Right atrium auricular region (tissue), 2 donors: Measurements from ENCODE around the gene HAPLN3. TPM values are rescaled to one million over a fixed set of nuclear protein-coding genes. Genes with fewer than 3 reads are reported as not detected.
"Not testable (repeated sequence)": the region's sequence is repeated elsewhere in the genome, so short reads cannot be mapped to it uniquely, and the experiment has no call there.

Experiments used
- DNase-seq: peaks from one replicate; pipeline ENCODE4 v3.0.0-alpha.2; 2019; ENCODE audit warnings: low spot score
- H3K27ac ChIP-seq, 2 donors: fragments of 200-600 bp; sonication (generic); 1 replicate in 1 of 2; 2 replicates in 1 of 2; pipeline ENCODE4 v1.5.1; 2016 to 2019
- H3K27me3 ChIP-seq, 2 donors: fragments of 200-600 bp; sonication (generic); one replicate each; pipeline versions ENCODE4 v1.5.1 to v1.6.0; 2017 to 2019
- H3K36me3 ChIP-seq: fragments of 200-600 bp; sonication (generic); one replicate; pipeline ENCODE4 v1.5.1; 2016
- H3K4me1 ChIP-seq, 2 donors: fragments of 200-600 bp; sonication (generic); one replicate each; pipeline versions ENCODE4 v1.5.1 to v1.6.0; 2017 to 2019
- H3K4me3 ChIP-seq, 2 donors: fragments of 200-600 bp; sonication (generic); 1 replicate in 1 of 2; 2 replicates in 1 of 2; pipeline ENCODE4 v1.5.1; 2017 to 2019; ENCODE audit warnings: mild to moderate bottlenecking in 1 of 2, moderate library complexity in 1 of 2
- H3K9me3 ChIP-seq, 2 donors: fragments of 200-600 bp; sonication (generic); one replicate each; pipeline ENCODE4 v1.5.1; 2019
- CTCF ChIP-seq, 2 donors: fragments of 200-600 bp; sonication (generic); IDR thresholded peaks; one replicate each; pipeline ENCODE4 v1.5.1; 2019; ENCODE audit warnings: antibody characterized with exemption in 2 of 2
- total RNA-seq, 2 donors: library from RNA; depleted of rRNA; stranded (reverse); fragments of >200 nt; gene quantifications; one replicate each; pipeline ENCODE4 v1.1.0, GENCODE V29; 2016

HAPLN3 gene
- 1 to 10 TPM; 3.2 to 3.6 TPM for total RNA-seq

GRCh38 chr15:88894819-88895767, at the start of gene HAPLN3:
Gene HAPLN3, minus strand, starts transcription at chr15:88895544. Its CDS starts 8,246 bp downstream, at chr15:88887298.
- Histone ChIP-seq H3K36me3 (peaks cover 15% of the 10 kb centered on the region), H3K4me3 (peak within 1 kb of the TSS; percentile 39 to 60), H3K4me1 (peaks cover 0 to 54% of the 10 kb centered on the region in 2 donors), H3K9me3 (no peaks in the 10 kb centered on the region), H3K27me3 (no peaks in the 10 kb centered on the region), H3K27ac (peak within 1 kb of the TSS; percentile 18 to 53)
- TF ChIP-seq CTCF (IDR thresholded peaks at IDR 0.05) = no peak
- no peak for DNase-seq

- H3K27ac ChIP-seq = no peak overlapping the region
- no peaks in the 10 kb centered on the region for H3K27me3 ChIP-seq
- no peaks in the 10 kb centered on the region for H3K9me3 ChIP-seq
- H3K36me3 ChIP-seq = no peaks in the 10 kb centered on the region
- no peaks in the 10 kb centered on the region for H3K4me1 ChIP-seq
- no peak for DNase-seq
- TF ChIP-seq CTCF (IDR thresholded peaks at IDR 0.05) = no peak
- H3K4me3 ChIP-seq = no peak overlapping the region
These were observed 44.8 kb upstream of the HAPLN3 start for GRCh38 chr15:88940110-88940675.

- no peak for DNase-seq
- TF ChIP-seq CTCF (IDR thresholded peaks at IDR 0.05) = no peak
- no peaks in the 10 kb centered on the region for H3K36me3 ChIP-seq
- H3K4me3 ChIP-seq = no peak overlapping the region
- no peaks in the 10 kb centered on the region for H3K9me3 ChIP-seq
- H3K27me3 ChIP-seq = no peaks in the 10 kb centered on the region
- H3K27ac ChIP-seq = no peak overlapping the region
- no peaks in the 10 kb centered on the region for H3K4me1 ChIP-seq
These were observed 44.1 kb upstream of the HAPLN3 start for GRCh38 chr15:88939486-88939806.

- Histone ChIP-seq H3K4me1 (no peaks in the 10 kb centered on the region), H3K27me3 (no peaks in the 10 kb centered on the region), H3K36me3 (no peaks in the 10 kb centered on the region), H3K27ac (no peak overlapping the region), H3K4me3 (no peak overlapping the region), H3K9me3 (no peaks in the 10 kb centered on the region)
- no peak for DNase-seq
- TF ChIP-seq CTCF (IDR thresholded peaks at IDR 0.05) = no peak
These were observed 43.6 kb upstream of the HAPLN3 start for GRCh38 chr15:88938802-88939485.

GRCh38 chr15:88934449-88934848, 39.1 kb upstream of the HAPLN3 start:
- H3K4me3 ChIP-seq, H3K36me3 ChIP-seq, DNase-seq, H3K27me3 ChIP-seq, H3K9me3 ChIP-seq: not testable (repeated sequence)
- H3K4me1 ChIP-seq = peaks cover 0 to 18% of the 10 kb centered on the region in 2 donors
- H3K27ac ChIP-seq = peak overlapping the region in 1 of 2 donors; percentile 81

- DNase-seq = no peak
- peak overlapping the region; percentile 3 to 81 for H3K27ac ChIP-seq
- no peak for TF ChIP-seq CTCF (IDR thresholded peaks at IDR 0.05)
These were observed 37.6 kb upstream of the HAPLN3 start for GRCh38 chr15:88932875-88933330.

More at GRCh38 chr15:88932875-88933330, 37.6 kb upstream of the HAPLN3 start:
- peaks cover 0 to 18% of the 10 kb centered on the region in 2 donors for H3K4me1 ChIP-seq
- H3K27me3 ChIP-seq = no peaks in the 10 kb centered on the region
- H3K9me3 ChIP-seq = no peaks in the 10 kb centered on the region
- no peaks in the 10 kb centered on the region for H3K36me3 ChIP-seq
- no peak overlapping the region for H3K4me3 ChIP-seq
